HT-29 (cell line): ENCODE results near the gene WWOX. TPM values are rescaled to one million over a fixed set of nuclear protein-coding genes. Genes with fewer than 3 reads are reported as not detected.

Experiments used
- DNase-seq: peaks from one replicate; pipeline ENCODE4 v3.0.0-alpha.2; 2015; ENCODE audit warnings: low spot score
- total RNA-seq: library from RNA; depleted of rRNA; stranded (reverse); fragments of >200 nt; shearing (Covaris generic); gene quantifications from 2 replicates; pipeline ENCODE4 v1.2.3, GENCODE V29; 2014

WWOX gene
- total RNA-seq, 1 experiment from 2014 or later, result 27.3 TPM

- DNase-seq, result no peak
Measured at GRCh38 chr16:78821335-78821734, 721.9 kb downstream of the WWOX start.

GRCh38 chr16:78822509-78822908 is 723.1 kb downstream of the WWOX start:
- no peak for DNase-seq

- no peak for DNase-seq
Measured at GRCh38 chr16:78823027-78823426, 723.6 kb downstream of the WWOX start.

GRCh38 chr16:78829280-78829679 is 729.8 kb downstream of the WWOX start:
- DNase-seq, result no peak

GRCh38 chr16:78830599-78830998 is 731.1 kb downstream of the WWOX start:
- no peak for DNase-seq

GRCh38 chr16:78832100-78832499 is 732.6 kb downstream of the WWOX start:
- no peak for DNase-seq

GRCh38 chr16:78836802-78837491 is 737.5 kb downstream of the WWOX start:
- no peak for DNase-seq

GRCh38 chr16:78837706-78838105 is 738.3 kb downstream of the WWOX start:
- no peak for DNase-seq

GRCh38 chr16:78838276-78838675 is 738.8 kb downstream of the WWOX start:
- no peak for DNase-seq

GRCh38 chr16:78842950-78843349 is 743.5 kb downstream of the WWOX start:
- no peak for DNase-seq

- no peak for DNase-seq
Measured at GRCh38 chr16:78843978-78844377, 744.5 kb downstream of the WWOX start.

- no peak for DNase-seq
Measured at GRCh38 chr16:78844682-78845081, 745.2 kb downstream of the WWOX start.

GRCh38 chr16:78851266-78851665 is 751.8 kb downstream of the WWOX start:
- no peak for DNase-seq

- DNase-seq, result no peak
Measured at GRCh38 chr16:78852081-78852635, 752.7 kb downstream of the WWOX start.

GRCh38 chr16:78862022-78862421 is 762.6 kb downstream of the WWOX start:
- no peak for DNase-seq

GRCh38 chr16:78866521-78866920 is 767.1 kb downstream of the WWOX start:
- no peak for DNase-seq

GRCh38 chr16:78869492-78869891 is 770.0 kb downstream of the WWOX start:
- no peak for DNase-seq

GRCh38 chr16:78871241-78871640 is 771.8 kb downstream of the WWOX start:
- DNase-seq, result no peak

GRCh38 chr16:78876671-78877070 is 777.2 kb downstream of the WWOX start:
- DNase-seq, result no peak

GRCh38 chr16:78877114-78877655 is 777.7 kb downstream of the WWOX start:
- no peak for DNase-seq

- no peak for DNase-seq
Measured at GRCh38 chr16:78878570-78878969, 779.1 kb downstream of the WWOX start.

GRCh38 chr16:78879011-78879410 is 779.6 kb downstream of the WWOX start:
- DNase-seq, result no peak

GRCh38 chr16:78882150-78882549 is 782.7 kb downstream of the WWOX start:
- no peak for DNase-seq
